NCI-H526 treated with DMSO at 0.1 percent for 48 hours (cell line): ENCODE data around the gene ZNF346.

Source experiments
- DNase-seq: peaks from one replicate; lab custom pipeline; 2025; lab: John Stamatoyannopoulos, UW

The ZNF346 gene

GRCh38 chr5:177117441-177118045, 95.0 kb downstream of the ZNF346 start:
- DNase-seq, result no peak

- DNase-seq, result no peak
Measured at GRCh38 chr5:177122566-177122965, 100.1 kb downstream of the ZNF346 start.

- DNase-seq, result no peak
Measured at GRCh38 chr5:177123789-177124485, 101.4 kb downstream of the ZNF346 start.

- DNase-seq, result no peak
Measured at GRCh38 chr5:177124486-177124991, 102.0 kb downstream of the ZNF346 start.

DNA sequence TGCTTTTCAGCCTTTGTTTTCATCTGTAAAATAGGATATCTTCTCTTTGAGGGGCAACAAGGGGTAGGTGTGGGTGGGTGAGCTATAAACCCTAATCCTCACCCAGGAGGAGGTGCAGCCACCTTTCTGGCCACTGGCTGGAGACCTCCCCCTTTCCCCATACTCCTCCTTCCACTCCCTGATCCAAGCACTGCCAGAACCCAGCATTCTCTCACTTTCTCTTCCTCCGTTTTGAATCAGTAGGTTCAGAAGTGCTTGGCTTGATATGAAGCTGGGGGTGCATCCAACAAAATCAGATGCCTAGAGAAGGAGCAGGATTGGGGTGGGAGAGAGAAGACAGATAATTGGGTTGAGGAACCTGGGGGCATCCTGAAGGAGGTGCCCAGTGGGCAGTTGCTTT, 104.3 kb downstream of the ZNF346 start:
- DNase-seq, result no peak

DNA sequence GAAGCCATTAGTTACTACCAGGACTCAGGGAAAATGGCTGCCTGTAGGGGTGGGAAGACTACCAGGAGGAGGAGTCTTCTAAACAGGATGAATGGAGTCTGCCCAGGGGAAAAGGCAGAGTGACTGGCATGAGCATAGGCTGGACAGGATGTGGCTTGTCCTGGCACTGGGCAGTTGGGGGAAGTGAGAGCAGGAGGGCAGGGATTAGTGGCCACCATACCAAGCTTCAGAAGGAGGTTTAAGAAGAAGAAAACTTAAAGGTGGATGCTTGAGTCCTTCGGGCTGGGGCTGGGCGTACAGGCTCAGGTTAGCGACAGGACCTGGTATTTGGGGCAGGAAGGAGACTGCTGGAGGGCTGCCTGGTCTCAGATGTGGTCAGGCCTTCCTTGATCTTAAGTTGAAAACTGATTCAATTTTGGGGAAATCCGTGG, 106.1 kb downstream of the ZNF346 start:
- no peak for DNase-seq

DNA sequence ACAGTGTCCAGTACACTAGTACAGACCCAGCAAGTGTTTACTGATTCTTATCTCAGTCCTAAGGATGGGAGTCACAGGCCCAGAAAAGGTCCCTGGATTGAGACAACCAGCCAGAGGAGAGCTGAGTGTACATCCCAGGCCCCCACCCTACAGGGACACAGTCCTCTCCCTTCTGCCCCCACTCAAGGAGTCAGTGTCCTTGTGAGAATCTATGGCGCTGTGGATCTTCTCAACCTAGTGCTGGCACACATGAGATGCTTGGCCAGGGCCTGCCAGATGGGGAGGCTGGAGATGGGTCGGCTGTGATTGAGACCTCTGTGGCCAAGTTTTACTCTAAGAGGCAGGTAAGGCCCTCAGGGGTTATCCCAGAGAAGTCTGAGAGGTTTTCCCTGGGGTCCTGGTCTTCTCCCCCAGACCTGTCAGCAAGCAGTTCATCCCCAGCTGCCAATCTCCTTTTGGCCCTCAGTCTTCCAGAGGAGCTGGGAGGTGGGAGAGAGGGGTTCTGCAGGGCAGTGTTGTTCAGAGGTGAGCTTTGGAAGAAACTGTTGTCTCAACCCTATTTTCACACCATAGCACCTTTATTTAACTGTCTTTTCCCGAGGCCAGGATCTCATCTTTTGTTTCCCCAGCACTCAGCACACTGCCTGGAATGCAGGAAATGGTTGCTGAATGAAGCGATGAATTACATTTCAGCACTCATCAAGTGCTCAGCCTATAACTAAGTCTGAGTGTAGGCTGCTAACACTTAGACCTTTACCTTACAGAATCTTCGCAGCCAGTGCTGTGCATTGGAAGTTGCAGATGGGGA, 107.9 kb downstream of the ZNF346 start:
- no peak for DNase-seq
